Measurements from ENCODE around the gene ZFYVE9. TPM values are rescaled to one million over a fixed set of nuclear protein-coding genes. Genes with fewer than 3 reads are reported as not detected.

ZFYVE9 gene
- total RNA-seq, 1 experiment from 2014 or later = 19.6 TPM

GRCh38 chr1:52195161-52195560 is 53.3 kb downstream of the ZFYVE9 start:
- 0 out of 2 replicates have a peak, but pooled peaks cover 3% of the 10 kb centered on the region for H3K4me1 Mint-ChIP-seq
- peaks cover 12% of the 10 kb centered on the region for H3K9me3 Mint-ChIP-seq
- peaks cover 9% of the 10 kb centered on the region for H3K36me3 Mint-ChIP-seq
- no peak overlapping the region for H3K27ac Mint-ChIP-seq
- CTCF ChIA-PET = no interaction called here
- H3K27me3 Mint-ChIP-seq (ENCODE audit: low read depth) = no peaks in the 10 kb centered on the region
- no peak for DNase-seq (ENCODE audit: low spot score)
- no peak overlapping the region for H3K4me3 Mint-ChIP-seq
- no peak for ATAC-seq
- POLR2A ChIA-PET = no interaction called here
- TF ChIP-seq RELA (CRISPR knock-in tag; IDR thresholded peaks at IDR 0.05; ENCODE audit: borderline replicate concordance) (no peak), ZNF121 (CRISPR knock-in tag; IDR thresholded peaks at IDR 0.05) (no peak), GTF2I (CRISPR knock-in tag; conservative IDR thresholded peaks at IDR 0.05) (no peak), ZNF281 (CRISPR knock-in tag; IDR thresholded peaks at IDR 0.05) (no peak), ZNF512 (CRISPR knock-in tag; IDR thresholded peaks at IDR 0.05; ENCODE audit: borderline replicate concordance) (no peak), E2F1 (CRISPR knock-in tag; IDR thresholded peaks at IDR 0.05) (no peak), ATF1 (CRISPR knock-in tag; IDR thresholded peaks at IDR 0.05) (no peak)

GRCh38 chr1:52203935-52204625 is 62.2 kb downstream of the ZFYVE9 start:
- H3K9me3 Mint-ChIP-seq = peaks cover 17% of the 10 kb centered on the region
- H3K4me1 Mint-ChIP-seq = no peaks in the 10 kb centered on the region
- ATAC-seq = no peak
- DNase-seq (ENCODE audit: low spot score) = no peak
- H3K27me3 Mint-ChIP-seq (ENCODE audit: low read depth) = no peaks in the 10 kb centered on the region
- CTCF ChIA-PET = no interaction called here
- H3K27ac Mint-ChIP-seq = no peak overlapping the region
- H3K4me3 Mint-ChIP-seq = no peak overlapping the region
- POLR2A ChIA-PET = interaction anchor here (0.7 kb wide), 1 partner anchor 951 kb away, joined by 8 read pairs; no protein-coding TSS in a partner anchor
- peaks cover 19% of the 10 kb centered on the region for H3K36me3 Mint-ChIP-seq
- TF ChIP-seq TEAD1 (CRISPR knock-in tag; IDR thresholded peaks at IDR 0.05) (no peak), JUN (CRISPR knock-in tag; IDR thresholded peaks at IDR 0.05) (no peak), ZNF281 (CRISPR knock-in tag; IDR thresholded peaks at IDR 0.05) (no peak), SP1 (CRISPR knock-in tag; conservative IDR thresholded peaks at IDR 0.05) (no peak), IRF1 (CRISPR knock-in tag; IDR thresholded peaks at IDR 0.05) (no peak), AFF4 (CRISPR knock-in tag; IDR thresholded peaks at IDR 0.05; ENCODE audit: borderline replicate concordance) (no peak), HMGA2 (CRISPR knock-in tag; IDR thresholded peaks at IDR 0.05) (no peak), NFATC4 (CRISPR knock-in tag; IDR thresholded peaks at IDR 0.05) (no peak), SMAD4 (CRISPR knock-in tag; IDR thresholded peaks at IDR 0.05) (no peak), PRDM15 (CRISPR knock-in tag; IDR thresholded peaks at IDR 0.05) (no peak)

All from WTC11 (cell line).